WERI-Rb-1 (cell line): Measurements from ENCODE around the gene TNNC1.

Experiments
- DNase-seq: peaks from one replicate; pipeline ENCODE4 v3.0.0-alpha.2; 2020
- H3K27ac ChIP-seq: fragments of 250-450 bp; sonication (Bioruptor Pico); 2 replicates; pipeline ENCODE4 v1.5.1; 2020; ENCODE audit warnings: mild to moderate bottlenecking, moderate library complexity
- H3K27me3 ChIP-seq: fragments of 250-450 bp; sonication (Bioruptor Pico); 2 replicates; pipeline ENCODE4 v1.5.1; 2021; ENCODE audit warnings: mild to moderate bottlenecking, low read depth, moderate library complexity; ENCODE audit not compliant: insufficient read depth, severe bottlenecking
- H3K36me3 ChIP-seq: fragments of 250-450 bp; sonication (Bioruptor Pico); 2 replicates; pipeline ENCODE4 v1.5.1; 2020; ENCODE audit warnings: mild to moderate bottlenecking, moderate library complexity
- H3K4me3 ChIP-seq: 2 replicates; pipeline ENCODE4 v1.5.1; 2011; ENCODE audit warnings: low read depth, mild to moderate bottlenecking, control low read depth, low read length
- H3K9me3 ChIP-seq: fragments of 250-450 bp; sonication (Bioruptor Pico); 2 replicates; pipeline ENCODE4 v1.5.1; 2021; ENCODE audit warnings: mild to moderate bottlenecking, moderate library complexity; ENCODE audit not compliant: severe bottlenecking
- TF ChIP-seq, protein P1 (sequence below): IDR thresholded peaks from 2 replicates; pipeline ENCODE4 v1.5.1; 2011; ENCODE audit warnings: low read depth, mild to moderate bottlenecking, control low read depth, inconsistent platforms, low read length

TNNC1 gene

DNA sequence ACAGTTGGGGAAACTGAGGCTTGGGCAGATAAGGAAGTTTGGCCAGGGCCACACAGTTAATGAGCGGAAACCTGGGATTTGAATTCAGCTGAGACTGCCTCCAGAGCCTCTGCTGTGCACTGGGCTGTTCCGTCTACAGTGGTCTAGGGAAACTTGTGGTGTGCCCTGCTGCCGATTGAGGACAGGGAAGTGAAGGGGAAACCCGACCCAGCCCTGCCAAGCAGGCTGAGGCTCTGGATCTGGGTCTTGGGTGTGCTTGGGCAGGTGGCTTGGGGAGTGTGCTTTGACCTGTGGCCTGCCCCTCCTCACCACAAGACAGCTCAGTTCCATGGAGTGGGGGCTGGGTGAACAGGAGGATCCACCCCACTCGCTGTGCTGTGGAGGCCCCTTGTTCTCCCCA, 19.2 kb upstream of the TNNC1 start:
- H3K27me3 ChIP-seq: no peaks in the 10 kb centered on the region
- TF ChIP-seq, protein P1, sequence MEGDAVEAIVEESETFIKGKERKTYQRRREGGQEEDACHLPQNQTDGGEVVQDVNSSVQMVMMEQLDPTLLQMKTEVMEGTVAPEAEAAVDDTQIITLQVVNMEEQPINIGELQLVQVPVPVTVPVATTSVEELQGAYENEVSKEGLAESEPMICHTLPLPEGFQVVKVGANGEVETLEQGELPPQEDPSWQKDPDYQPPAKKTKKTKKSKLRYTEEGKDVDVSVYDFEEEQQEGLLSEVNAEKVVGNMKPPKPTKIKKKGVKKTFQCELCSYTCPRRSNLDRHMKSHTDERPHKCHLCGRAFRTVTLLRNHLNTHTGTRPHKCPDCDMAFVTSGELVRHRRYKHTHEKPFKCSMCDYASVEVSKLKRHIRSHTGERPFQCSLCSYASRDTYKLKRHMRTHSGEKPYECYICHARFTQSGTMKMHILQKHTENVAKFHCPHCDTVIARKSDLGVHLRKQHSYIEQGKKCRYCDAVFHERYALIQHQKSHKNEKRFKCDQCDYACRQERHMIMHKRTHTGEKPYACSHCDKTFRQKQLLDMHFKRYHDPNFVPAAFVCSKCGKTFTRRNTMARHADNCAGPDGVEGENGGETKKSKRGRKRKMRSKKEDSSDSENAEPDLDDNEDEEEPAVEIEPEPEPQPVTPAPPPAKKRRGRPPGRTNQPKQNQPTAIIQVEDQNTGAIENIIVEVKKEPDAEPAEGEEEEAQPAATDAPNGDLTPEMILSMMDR: no peak
- DNase-seq: no peak
- H3K4me3 ChIP-seq: no peak overlapping the region
- peaks cover 82% of the 10 kb centered on the region for H3K36me3 ChIP-seq
- peak overlapping the region; percentile 49 for H3K27ac ChIP-seq
- no peaks in the 10 kb centered on the region for H3K9me3 ChIP-seq

DNA sequence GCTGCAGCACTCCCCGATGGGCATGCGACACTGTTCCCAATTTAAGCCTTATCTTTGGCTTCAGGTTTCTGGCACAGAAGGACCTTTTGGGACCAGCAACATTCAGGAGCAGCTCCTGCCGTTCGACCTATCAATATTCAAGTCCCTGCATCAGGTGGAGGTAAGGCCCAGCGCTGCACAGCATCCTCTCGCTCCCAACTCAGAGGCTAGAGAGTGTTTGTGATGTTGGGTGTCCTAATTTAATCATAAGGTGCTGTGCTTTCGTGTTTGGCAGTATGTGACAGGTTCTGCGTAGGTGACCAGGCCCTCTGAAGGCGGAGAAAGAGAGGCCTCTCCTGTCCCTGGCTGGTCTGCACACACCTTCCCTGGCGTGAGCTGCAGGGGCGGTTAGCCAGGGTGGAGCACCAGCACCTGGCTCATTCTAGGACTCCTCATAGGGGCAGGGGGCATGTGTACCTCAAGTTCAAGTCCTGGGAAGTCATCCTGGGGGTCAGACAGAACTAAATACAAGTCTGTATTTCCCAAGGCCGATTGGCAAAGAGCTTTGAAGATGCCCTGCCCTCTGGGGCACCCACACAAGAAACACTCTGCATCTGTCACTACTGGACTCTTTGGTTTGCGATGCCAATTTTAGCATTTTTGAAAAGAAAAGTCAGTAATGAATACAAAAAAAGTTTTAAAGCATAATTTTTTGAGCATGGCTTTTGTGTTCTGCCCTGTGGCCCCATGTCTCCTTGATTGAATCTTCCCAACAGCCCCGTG, 18.6 kb upstream of the TNNC1 start:
- Histone ChIP-seq H3K4me3 (no peak overlapping the region), H3K27ac (peak overlapping the region; percentile 35), H3K36me3 (peaks cover 82% of the 10 kb centered on the region), H3K9me3 (no peaks in the 10 kb centered on the region), H3K27me3 (no peaks in the 10 kb centered on the region)
- no peak for DNase-seq
- TF ChIP-seq, protein P1: no peak

DNA sequence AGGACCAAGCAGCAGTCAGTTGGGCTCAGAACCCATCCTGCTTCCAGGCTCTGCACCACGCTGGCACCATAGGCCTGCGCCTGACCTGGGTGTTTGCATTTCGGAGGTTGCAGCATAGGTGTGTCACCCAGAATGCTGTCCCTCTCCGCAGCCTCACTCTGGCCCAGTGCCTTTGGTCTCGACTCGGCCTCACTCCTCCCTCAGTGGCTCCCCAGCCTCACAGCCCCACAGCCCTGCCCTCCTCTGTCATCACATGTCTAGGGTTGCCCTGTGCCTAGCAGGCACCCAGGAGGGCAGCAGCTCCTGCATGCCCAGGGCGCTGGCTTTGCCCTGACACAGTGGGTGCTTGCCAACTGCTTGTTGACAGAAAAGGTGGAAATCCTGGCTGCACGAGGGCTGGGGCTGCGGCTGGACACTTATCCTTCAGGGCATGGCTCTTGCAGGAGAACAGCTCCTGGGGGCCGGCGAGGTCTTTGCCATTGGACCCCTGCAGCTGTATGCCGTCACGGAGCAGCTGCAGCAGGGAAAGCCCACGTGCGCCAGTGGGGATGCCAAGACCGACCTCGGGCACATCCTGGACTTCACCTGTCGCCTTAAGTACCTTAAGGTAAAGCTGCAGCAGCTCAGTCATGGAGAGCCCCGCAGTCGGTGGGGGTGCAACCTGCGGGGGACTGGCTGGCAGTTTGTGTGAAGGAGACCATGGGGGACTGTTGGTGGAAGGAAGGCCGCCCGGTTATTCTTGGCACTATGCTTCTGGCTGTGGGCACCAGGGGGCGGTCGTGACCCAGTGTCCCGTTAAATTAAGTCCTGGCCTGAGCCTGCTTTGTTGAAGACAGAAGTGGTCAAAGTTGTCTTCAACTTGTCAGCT, 17.8 kb upstream of the TNNC1 start:
- TF ChIP-seq, protein P1: peak; percentile 86
- Histone ChIP-seq H3K36me3 (peaks cover 79% of the 10 kb centered on the region), H3K27ac (peak overlapping the region; percentile 99), H3K4me3 (no peak overlapping the region), H3K9me3 (no peaks in the 10 kb centered on the region), H3K27me3 (no peaks in the 10 kb centered on the region)
- peak; percentile 66 for DNase-seq

DNA sequence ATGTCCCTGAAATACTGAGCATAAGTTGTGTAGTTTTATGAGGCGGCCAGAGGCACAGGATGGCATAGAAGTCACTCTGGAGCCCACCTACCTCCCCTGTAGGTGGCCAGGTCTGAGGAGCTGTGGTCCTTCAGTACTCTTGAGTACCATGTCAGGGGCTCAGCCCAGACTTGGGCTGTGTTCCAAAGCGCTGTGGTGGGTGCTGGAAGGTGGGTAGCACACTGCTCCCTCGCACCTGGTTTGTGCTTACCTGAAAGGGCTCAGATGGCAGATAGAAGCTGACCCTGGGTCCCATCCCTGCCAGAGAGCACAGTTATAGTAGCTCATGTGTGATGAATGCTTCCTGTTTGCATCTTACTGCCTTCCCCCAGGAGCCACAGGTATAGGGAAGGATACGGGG, 17.1 kb upstream of the TNNC1 start:
- no peaks in the 10 kb centered on the region for H3K9me3 ChIP-seq
- H3K4me3 ChIP-seq: no peak overlapping the region
- DNase-seq: no peak
- peak overlapping the region; percentile 99 for H3K27ac ChIP-seq
- peaks cover 75% of the 10 kb centered on the region for H3K36me3 ChIP-seq
- TF ChIP-seq, protein P1: no peak
- no peaks in the 10 kb centered on the region for H3K27me3 ChIP-seq

DNA sequence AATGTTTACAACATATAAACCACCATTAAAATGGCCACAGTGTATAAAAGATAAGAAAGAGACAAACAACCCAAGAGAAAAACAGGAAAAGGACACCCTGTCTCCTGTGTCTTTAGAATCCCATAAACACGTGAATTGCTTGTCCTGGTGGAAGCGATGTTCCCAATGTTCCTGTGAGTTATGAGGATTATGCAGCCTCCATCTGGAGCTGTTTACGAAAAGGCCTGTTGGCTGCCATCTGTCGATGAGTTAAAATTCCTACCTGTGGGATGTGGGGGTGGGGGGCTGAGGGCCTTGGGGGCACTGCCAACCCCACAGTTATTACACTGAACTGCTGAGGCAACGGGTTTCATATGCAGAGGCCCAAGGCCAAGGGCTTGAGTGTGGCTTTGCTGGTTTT, 15.2 kb upstream of the TNNC1 start:
- Histone ChIP-seq H3K27me3 (no peaks in the 10 kb centered on the region), H3K27ac (peak overlapping the region; percentile 99), H3K9me3 (no peaks in the 10 kb centered on the region), H3K4me3 (peak overlapping the region; percentile 25), H3K36me3 (peaks cover 75% of the 10 kb centered on the region)
- TF ChIP-seq, protein P1: no peak
- DNase-seq: peak; percentile 82
